Stimulated activated CD8-positive, alpha-beta memory T cell treated with anti-CD3 and anti-CD28 coated beads, Interleukin-7, amount 100 ng/mL, for 48 hours (primary cell): ENCODE results near the gene CLMP.

ENCODE experiments used
- DNase-seq, 2 donors: peaks; one replicate each; pipeline ENCODE4 v3.0.0-alpha.2; 2020; ENCODE audit warnings: low read depth in 1 of 2; ENCODE audit errors: extremely low read depth in 1 of 2

CLMP gene

GRCh38 chr11:123195188-123196059 lies at the start of gene CLMP:
CLMP (minus strand) TSS chr11:123195248; CDS start chr11:123194940, 308 bp downstream.
- DNase-seq: no peak

- DNase-seq: no peak
These were observed 47.0 kb upstream of the CLMP start for GRCh38 chr11:123241874-123242543.

GRCh38 chr11:123241294-123241693 lies 46.2 kb upstream of the CLMP start:
- no peak for DNase-seq

GRCh38 chr11:123239191-123240150 lies 44.4 kb upstream of the CLMP start:
- no peak for DNase-seq

- no peak for DNase-seq
These were observed 43.2 kb upstream of the CLMP start for GRCh38 chr11:123238297-123238696.

GRCh38 chr11:123236879-123237278 lies 41.8 kb upstream of the CLMP start:
- DNase-seq: no peak

GRCh38 chr11:123235656-123236261 lies 40.7 kb upstream of the CLMP start:
- DNase-seq: no peak

GRCh38 chr11:123235117-123235655 lies 40.1 kb upstream of the CLMP start:
- DNase-seq: peak in 1 of 2 donors; percentile 11

- no peak for DNase-seq
These were observed 38.9 kb upstream of the CLMP start for GRCh38 chr11:123233975-123234334.

GRCh38 chr11:123233280-123233974 lies 38.4 kb upstream of the CLMP start:
- DNase-seq: no peak

GRCh38 chr11:123231777-123232176 lies 36.7 kb upstream of the CLMP start:
- no peak for DNase-seq

- DNase-seq: no peak
These were observed 36.2 kb upstream of the CLMP start for GRCh38 chr11:123231256-123231655.

GRCh38 chr11:123230346-123230745 lies 35.3 kb upstream of the CLMP start:
- DNase-seq: no peak

- DNase-seq: no peak
These were observed 33.6 kb upstream of the CLMP start for GRCh38 chr11:123228496-123229163.

GRCh38 chr11:123227763-123228495 lies 32.9 kb upstream of the CLMP start:
- DNase-seq: no peak

- DNase-seq: no peak
These were observed 26.5 kb upstream of the CLMP start for GRCh38 chr11:123221584-123221983.

- no peak for DNase-seq
These were observed 26.1 kb upstream of the CLMP start for GRCh38 chr11:123221096-123221561.

- no peak for DNase-seq
These were observed 24.1 kb upstream of the CLMP start for GRCh38 chr11:123219066-123219690.
